Parathyroid adenoma (tissue), 2 donors: ENCODE results near the gene KANTR.

ENCODE experiments used
- H2AFZ ChIP-seq: fragments of 300-600 bp; sonication (generic); one replicate; pipeline ENCODE4 v1.7.0; 2017; ENCODE audit warnings: antibody characterized with exemption, mild to moderate bottlenecking
- H3K27ac ChIP-seq: fragments of 300-600 bp; sonication (generic); one replicate; pipeline ENCODE4 v1.7.0; 2017
- H3K27me3 ChIP-seq: fragments of 300-600 bp; sonication (generic); one replicate; pipeline ENCODE4 v1.7.0; 2017; ENCODE audit warnings: low read length; ENCODE audit not compliant: control insufficient read depth, insufficient read depth
- H3K36me3 ChIP-seq: fragments of 300-600 bp; sonication (generic); one replicate; pipeline ENCODE4 v1.7.0; 2017; ENCODE audit warnings: low read length; ENCODE audit not compliant: control insufficient read depth, insufficient read depth
- H3K4me1 ChIP-seq: fragments of 300-600 bp; sonication (generic); one replicate; pipeline ENCODE4 v1.7.0; 2017; ENCODE audit warnings: control low read depth
- H3K4me2 ChIP-seq: fragments of 300-600 bp; sonication (generic); one replicate; pipeline ENCODE4 v1.7.0; 2017; ENCODE audit warnings: low read length
- H3K4me3 ChIP-seq: fragments of 300-600 bp; sonication (generic); one replicate; pipeline ENCODE4 v1.7.0; 2017; ENCODE audit warnings: low read depth, low read length
- H3K79me2 ChIP-seq: fragments of 300-600 bp; sonication (generic); one replicate; pipeline ENCODE4 v1.7.0; 2017; ENCODE audit warnings: control low read depth
- H3K9ac ChIP-seq: fragments of 300-600 bp; sonication (generic); one replicate; pipeline ENCODE4 v1.7.0; 2017; ENCODE audit warnings: mild to moderate bottlenecking
- H3K9me3 ChIP-seq: fragments of 300-600 bp; sonication (generic); one replicate; pipeline ENCODE4 v1.7.0; 2017; ENCODE audit warnings: low read length; ENCODE audit not compliant: control insufficient read depth
- CTCF ChIP-seq: fragments of 300-600 bp; sonication (generic); IDR thresholded peaks from one replicate; pipeline ENCODE4 v1.7.0; 2017; ENCODE audit warnings: antibody characterized with exemption, mild to moderate bottlenecking
- donor health status: primary hyperparathyroidism.

Gene KANTR

GRCh38 chrX:53166103-53166502, 72.2 kb downstream of the KANTR start:
- Histone ChIP-seq H3K9me3 (no peaks in the 10 kb centered on the region), H3K36me3 (no peaks in the 10 kb centered on the region), H3K4me2 (no peak overlapping the region), H3K27me3 (no peaks in the 10 kb centered on the region), H3K4me3 (no peak overlapping the region), H2AFZ (no peak overlapping the region), H3K9ac (no peak overlapping the region), H3K4me1 (no peaks in the 10 kb centered on the region), H3K79me2 (no peaks in the 10 kb centered on the region), H3K27ac (no peak overlapping the region)
- no peak for TF ChIP-seq CTCF

- Histone ChIP-seq H3K36me3 (no peaks in the 10 kb centered on the region), H3K79me2 (no peaks in the 10 kb centered on the region), H3K4me1 (no peaks in the 10 kb centered on the region), H3K4me3 (no peak overlapping the region), H3K27me3 (no peaks in the 10 kb centered on the region), H2AFZ (no peak overlapping the region), H3K27ac (no peak overlapping the region), H3K9me3 (no peaks in the 10 kb centered on the region), H3K4me2 (no peak overlapping the region), H3K9ac (no peak overlapping the region)
- no peak for TF ChIP-seq CTCF
Observed at GRCh38 chrX:53171356-53171755, 77.4 kb downstream of the KANTR start.
